ENCODE results near the gene SOCS6.
"Not testable (repeated sequence)": the region's sequence is repeated elsewhere in the genome, so short reads cannot be mapped to it uniquely, and the experiment has no call there.

GRCh38 chr18:70358105-70358406 is 69.2 kb downstream of the SOCS6 start:
- not testable (repeated sequence) for TF ChIP-seq CTCF, POLR2AphosphoS5, EP300 (IDR thresholded peaks at IDR 0.05)

Measured in gastroesophageal sphincter (tissue), 3 donors.